NCI-H2029 (cell line): ENCODE measurements around the gene ANAPC15.
A peak's percentile ranks its signal among the peaks of the same experiment; 100 is the strongest.

Experiments
- DNase-seq: peaks from one replicate; lab custom pipeline; 2025; lab: John Stamatoyannopoulos, UW

Gene ANAPC15

DNA sequence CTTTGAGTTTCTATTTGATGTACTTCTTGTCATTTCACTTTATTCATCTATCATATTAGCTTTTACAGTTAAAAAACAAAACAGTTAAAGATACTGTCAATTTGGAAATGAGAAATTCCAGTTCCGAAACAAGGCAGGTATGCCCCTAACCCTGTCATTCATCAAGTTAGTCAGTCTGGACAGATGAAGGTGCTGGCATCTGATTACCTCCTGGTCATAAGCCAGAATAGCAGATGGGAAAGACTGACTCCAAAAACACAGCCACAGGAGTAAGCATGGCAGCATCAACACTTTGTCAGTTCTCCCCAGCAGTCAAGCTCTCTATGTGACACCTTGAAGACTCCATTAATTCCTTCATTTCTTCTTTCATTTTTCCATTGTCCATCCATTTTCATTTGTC lies 27.5 kb downstream of the ANAPC15 start:
- DNase-seq: no peak

DNA sequence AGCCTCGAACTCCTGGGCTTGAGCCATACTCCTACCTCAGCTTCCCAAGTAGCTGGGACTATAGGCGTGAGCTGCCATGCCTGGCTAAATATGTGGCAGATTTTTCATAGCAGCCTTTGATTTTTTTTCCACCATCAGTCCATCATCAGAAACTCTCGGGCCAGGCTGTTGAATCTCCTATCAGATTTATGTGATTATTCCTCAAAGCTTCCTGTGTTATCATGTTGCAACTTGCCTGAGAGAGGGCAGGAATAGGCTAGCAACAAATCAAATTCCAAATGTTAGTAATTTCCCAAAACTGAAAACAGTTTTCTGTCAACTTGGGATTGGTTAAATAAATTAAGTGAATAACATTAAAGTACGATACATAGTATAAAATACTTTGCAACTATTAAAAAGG lies 28.4 kb downstream of the ANAPC15 start:
- no peak for DNase-seq

DNA sequence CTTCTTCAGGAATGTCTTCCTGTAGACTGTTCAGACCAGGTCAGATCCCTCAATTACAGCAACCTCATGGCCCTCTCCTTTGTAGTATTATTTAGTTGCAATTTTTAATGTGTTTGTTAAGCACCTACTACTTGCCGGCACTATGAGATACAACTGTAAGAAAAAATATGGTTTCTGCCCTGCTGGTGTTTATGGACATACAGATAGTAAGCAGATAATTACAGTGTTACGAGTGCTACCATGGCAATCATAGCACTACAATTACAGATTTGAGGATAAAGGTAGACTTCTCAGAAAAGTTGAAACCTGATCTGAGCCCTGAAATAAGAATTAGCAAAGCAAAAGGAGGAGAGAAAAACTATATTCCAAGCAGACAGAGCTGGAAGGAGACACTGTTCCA lies 29.1 kb downstream of the ANAPC15 start:
- DNase-seq: no peak

DNA sequence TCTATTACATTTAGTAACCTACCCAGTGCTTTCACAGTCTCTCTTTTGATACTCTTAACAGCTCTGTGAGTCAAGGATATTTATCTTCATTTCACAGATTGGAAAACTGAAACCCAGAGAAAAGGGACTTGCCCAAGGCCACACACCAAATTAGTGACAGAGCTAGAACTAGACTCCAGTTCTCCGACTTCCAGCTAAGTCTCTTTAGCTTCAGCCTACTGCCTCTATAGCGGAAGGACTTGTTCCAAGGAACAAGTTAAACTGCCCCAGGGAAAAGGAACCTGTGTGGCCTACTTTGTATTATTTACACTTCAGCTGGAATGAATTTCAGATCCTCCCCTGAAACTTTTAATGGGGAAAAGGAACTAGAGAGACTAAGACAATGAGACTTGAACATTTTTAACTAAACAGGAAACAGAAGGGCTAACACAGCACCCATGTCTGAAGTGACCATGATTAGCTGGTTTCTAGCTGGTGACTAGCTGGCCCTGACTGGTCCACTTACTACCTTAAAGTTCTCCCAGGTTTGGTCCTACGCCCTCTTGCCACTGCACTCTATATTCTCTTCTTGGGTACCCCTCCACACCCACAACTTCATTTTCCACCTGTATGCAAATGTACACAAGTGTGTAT lies 30.6 kb downstream of the ANAPC15 start:
- no peak for DNase-seq

DNA sequence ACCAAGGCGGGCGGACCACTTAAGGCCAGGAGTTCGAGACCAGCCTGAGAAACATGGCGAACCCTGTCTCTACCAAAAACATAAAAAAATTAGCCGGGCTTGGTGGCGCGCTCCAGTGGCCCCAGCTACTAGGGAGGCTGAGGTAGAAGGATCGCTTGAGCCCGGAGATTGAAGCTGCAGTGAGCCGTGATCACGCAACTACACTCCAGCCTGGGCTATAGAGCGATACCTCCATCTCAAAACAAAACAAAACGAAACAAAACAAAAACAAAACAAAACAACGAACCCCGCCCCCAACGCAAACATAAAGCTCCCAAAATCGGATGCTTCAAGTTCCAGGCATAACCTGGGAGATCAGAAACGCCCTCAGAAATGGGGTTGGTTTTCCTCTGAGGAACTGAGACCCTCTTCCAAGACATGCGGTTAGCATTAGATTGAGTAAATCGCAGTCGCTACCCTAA lies 31.3 kb downstream of the ANAPC15 start:
- DNase-seq: no peak

DNA sequence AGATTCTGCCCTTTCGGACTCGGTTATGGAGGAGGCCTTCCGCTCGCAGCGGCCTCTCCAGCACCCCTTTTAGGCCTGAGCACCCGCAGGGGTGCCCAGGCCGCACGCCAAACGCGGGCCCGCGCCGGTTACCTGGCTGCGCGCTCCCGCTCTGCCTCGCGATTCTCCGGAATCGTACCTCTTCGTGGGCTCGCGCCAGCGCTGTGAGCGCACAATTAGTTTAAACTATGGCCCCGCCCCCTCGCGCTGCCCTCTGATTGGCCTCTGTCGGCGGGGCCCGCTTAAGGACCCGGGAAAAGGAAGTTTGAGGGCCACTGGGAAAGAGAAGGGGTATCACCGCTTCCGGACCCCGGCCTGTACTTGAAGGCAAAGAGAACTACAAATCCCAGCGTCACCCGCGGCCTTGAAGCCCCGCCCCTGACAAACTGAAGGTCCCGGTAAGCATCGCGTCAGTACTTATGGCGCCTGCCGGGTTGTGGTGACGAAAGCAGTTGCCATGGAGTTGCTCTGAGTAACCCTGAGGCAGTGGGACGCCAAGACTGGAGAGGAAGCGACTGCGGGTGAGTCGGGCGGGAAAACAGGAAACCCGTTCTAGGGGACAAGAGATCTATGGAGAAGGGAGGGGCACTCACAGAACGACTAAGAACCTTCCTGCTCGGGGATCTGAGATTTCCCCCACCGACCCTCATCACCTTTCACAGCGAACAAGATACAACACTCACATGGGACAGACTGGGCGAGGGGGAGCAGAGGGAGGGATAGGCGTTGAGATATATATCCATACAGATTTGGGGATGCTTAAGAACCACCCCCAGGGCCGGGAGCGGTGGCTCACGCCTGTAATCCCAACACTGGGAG lies 31.9 kb downstream of the ANAPC15 start, which contains the start of the genes LRRC51 and NUMA1:
Gene LRRC51, plus strand, starts transcription at position 525 of the 858 bp plus-strand sequence. CDS start 8,234 bp downstream, outside the sequence.
Gene NUMA1, minus strand, starts transcription at position 217 of the 858 bp plus-strand sequence. CDS start 44,599 bp downstream, outside the sequence.
- DNase-seq: peak; percentile 99

DNA sequence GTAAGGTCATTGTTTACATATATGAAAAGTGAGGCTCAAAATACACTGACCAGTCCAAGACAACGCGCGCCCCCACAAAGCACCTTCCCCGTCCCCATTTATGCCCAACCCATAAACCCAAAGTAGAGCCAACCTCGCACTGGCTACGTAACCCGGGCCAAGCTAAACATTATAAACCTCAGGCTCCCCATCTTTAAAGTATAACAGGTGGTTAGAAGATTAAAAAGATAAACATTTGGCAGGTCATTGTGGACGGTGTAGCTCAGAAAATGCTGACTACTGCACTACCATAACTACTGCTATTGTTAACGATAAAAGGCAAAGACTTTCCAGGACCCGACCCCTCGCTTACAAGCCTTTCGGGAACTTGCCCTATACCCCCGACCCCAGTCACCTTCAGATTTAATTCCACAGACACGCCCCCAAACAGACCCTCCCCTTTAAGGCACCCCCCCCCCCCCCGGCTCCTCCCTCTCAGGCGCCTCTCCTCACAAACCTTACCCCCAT lies 32.6 kb downstream of the ANAPC15 start:
- DNase-seq: no peak

DNA sequence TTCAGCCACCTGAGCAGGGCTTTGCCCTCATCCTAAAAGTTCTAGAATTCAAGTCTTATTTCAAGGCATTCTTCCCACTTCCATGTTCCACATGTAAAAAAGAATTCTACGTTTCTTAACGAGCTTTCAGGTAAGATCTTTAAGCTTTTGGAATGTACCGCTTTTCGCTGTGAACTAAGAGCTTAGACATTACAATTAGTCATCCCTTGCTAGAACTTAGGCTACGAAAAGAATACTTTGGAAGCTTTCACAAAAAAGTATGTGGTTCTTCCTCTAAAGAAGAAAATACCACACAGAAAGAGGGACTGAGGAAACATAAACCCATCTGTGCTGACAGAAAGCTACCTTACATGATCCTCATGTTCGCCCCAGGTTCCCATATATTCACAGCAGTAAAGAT lies 34.0 kb downstream of the ANAPC15 start:
- DNase-seq: no peak

DNA sequence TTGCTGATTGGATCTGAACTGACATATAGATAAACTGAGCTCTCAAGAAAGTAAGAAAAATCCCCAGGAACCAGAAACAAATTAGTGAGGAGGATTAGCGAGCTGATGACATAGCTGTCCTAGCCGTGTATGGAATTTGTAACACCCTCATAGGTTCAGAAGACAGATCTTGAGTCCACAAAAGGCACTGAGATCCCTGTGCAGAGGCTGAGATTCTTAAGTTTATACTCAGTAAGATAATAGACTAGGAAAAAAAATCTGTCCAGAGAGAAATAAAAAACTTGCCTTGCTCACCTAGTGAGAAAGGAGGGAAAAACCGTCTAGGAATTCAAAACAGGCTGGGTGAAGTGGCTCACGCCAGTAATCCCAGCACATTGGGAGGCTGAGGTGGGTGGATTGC lies 36.7 kb downstream of the ANAPC15 start:
- no peak for DNase-seq

DNA sequence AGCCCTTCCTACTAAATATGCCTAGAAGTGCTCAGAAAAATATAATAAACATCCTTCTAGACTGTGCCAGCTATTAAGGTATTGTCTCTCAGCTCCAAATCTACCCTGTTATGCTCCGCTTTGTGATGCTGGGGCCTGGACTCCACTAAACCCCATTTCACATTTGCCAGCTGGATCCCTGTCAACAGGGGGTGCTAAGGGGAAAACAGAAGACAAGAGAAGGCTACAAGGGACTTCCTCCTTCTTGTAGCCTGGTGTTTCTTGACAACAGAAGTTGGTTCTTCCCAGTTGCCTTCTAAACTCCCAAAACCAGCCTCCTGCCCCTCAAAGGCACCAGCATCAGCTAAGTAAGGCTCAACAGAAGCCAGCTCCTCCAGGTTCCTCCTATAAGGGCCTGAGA lies 37.4 kb downstream of the ANAPC15 start:
- DNase-seq: no peak

DNA sequence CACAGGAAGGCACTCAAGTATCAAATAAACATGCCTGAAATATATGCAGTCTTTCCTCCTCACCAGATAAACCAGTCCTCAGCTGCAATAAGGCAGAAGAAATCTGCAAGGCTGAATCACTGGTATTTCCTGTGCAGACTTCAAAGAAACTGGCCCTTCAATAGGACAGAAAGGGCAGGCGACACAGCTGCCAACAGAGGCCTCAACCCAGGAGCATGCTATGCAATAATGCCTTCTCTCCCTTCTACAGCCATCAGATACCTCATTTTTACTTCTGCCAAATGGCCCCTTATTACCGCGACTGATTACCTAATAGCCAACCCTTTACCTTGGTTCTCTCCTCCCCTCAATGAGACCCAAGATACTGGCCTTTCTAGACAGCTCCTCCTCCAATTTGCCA lies 40.1 kb downstream of the ANAPC15 start:
- DNase-seq: no peak

DNA sequence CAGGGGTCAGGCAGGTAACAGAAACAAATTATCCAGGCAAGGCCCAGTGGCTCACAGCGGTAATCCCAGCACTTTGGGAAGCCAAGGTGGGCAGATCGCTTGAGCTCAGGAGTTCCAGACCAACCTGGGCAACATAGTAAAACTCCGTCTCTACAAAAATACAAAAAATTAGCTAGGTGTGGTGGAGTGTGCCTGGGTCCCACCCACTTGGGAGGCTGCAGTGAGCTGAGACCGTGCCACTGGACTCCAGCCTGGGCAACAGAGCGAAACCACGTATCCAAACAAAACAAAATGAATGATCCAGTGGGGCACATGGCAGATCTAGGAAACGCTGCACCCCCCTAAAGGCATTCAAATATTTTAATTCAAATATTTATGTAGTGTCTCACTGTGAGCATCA lies 42.0 kb downstream of the ANAPC15 start:
- no peak for DNase-seq

DNA sequence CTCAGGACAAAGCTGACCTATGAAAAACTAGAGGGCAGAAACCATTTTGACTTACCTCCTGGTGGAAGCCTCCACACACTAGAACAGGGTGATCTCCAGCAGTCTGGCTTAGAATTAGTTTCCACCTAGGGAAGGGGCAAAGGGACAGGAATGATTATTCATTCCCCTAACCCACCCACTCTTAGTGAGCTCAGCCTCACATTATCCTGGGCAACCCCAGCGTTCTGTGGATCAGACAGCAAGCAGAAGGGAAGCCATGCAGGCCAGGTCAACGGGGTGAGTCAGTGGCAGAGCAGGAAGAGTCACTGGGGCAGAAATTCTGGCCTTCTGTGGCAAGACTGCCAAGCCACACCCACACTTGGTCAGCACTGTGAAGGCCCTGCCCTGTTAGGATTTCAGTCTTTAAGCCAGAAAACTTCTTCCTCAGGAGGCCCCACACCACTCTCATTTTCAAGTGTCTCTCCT lies 42.7 kb downstream of the ANAPC15 start:
- DNase-seq: peak; percentile 54

DNA sequence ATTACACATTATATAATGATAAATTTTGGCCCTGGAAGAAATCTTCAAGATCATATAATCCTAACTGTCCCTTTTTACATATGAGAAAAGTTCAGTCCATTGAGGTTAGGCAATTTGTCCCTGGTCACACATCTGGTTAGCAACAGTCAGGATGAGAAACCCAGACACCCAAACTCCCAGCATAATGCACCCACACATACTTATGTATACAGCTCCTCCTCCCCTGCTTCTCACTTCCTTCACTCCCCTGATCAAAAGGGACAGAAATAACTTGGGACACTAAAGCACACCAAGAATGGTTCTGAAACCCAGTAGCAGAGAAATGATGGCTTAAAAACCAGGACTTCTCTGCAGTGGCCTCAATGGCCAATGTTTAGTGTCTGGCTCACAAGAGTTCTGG lies 43.3 kb downstream of the ANAPC15 start:
- no peak for DNase-seq

DNA sequence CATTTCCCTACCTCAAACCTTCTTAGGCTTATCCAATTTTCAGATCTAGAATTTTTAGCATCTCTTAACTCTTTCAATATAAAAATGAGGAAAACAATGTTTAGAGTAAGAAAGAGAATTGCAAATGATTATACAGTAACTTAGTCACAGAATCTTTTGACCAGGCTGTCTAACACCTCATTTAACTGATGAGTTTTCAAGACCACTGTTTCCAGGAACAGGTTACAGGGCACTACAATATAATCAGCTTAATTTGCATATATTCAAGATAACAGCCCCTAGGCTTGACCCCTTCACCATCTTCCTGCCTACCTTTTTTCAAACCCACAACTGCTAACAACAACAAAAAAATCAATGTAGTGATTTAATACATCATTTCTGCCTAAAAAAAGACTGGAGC lies 44.8 kb downstream of the ANAPC15 start:
- DNase-seq: no peak

DNA sequence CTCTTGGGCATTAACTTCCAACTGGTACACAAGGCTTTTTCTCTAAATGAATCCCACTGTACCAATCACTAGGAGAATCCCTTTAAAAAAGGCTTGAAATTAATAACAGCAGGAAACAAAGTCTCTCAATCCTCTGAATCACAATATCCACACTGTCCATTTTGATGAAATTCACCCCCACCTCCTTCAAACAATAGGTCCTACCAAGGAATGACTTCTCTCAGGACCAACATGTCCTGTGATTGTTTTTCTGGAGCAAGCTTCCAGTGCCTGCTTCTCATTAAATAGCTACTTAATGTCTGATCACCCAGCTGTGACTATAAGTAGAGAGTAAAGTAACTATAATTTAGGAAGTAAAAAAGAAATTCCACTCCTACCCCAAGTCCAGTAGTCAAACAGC lies 45.2 kb downstream of the ANAPC15 start:
- DNase-seq: no peak

DNA sequence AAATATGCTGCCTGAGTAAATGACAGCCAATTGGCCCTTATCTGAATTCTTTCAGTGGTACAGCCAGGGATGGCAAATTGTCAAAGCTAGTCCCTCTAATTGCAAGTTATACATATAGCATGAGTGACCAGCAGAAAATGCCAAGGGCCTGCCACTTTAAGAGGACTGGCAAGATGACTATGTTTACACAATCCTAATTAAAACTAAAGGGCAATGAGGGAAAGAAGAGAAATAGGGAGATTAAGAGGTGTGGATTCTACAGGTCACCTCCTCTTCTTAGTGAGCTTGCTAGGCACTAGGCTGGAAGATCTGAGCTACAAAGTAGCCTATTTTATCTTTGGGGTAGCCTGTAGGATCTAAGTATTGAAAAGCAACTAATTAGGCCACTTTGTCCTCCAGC lies 45.6 kb downstream of the ANAPC15 start:
- peak; percentile 11 for DNase-seq

DNA sequence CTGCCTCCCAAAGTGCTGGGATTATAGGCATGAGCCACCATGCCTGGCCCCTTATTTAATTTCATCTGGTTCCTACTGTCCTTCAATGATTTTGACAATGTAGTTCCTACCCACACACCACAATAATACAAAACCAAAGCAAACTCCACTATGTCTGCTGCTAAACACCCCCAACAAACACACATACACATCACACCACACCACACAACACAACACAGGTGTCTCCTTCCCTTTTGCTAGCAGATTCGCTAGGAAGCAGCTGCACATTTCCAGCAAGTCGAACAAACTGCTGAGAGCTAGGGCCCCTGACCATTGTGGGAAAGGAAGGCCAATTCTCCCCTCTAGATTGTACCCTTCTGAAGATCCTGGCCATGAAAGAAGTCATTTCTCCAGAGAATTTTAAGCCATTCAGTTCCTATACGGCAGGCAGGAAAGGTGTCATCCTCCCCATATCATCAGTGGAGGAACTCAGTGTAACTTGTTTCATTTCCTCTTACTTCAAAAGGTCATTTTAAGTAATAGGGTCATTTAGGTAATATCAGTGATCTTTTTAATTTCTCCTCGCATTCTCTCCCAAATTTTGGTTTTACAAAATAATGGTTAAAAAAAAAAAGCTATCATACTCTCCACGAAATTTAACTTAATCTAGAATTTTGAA lies 50.6 kb downstream of the ANAPC15 start:
- no peak for DNase-seq
